ENCODE measurements around the gene BRSK1.

DNA sequence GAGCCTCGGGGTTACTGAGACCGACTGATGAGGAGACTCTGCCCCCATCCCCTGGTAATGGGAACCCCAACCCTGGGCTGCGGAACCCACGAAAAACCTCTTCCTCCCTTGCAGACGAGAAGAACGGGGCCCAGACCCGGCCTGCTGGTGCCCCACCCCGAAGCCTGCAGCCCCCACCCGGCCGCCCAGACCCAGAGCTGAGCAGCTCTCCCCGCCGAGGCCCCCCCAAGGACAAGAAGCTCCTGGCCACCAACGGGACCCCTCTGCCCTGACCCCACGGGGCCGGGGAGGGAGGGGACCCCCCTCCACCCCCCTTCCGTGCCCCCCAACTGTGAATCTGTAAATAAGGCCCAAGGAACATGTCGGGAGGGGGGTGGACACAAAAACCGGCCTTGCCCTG, 28.0 kb downstream of the BRSK1 start:
- no peak for TF ChIP-seq POLR2AphosphoS5 (IDR thresholded peaks at IDR 0.05)
- TF ChIP-seq, protein P1, sequence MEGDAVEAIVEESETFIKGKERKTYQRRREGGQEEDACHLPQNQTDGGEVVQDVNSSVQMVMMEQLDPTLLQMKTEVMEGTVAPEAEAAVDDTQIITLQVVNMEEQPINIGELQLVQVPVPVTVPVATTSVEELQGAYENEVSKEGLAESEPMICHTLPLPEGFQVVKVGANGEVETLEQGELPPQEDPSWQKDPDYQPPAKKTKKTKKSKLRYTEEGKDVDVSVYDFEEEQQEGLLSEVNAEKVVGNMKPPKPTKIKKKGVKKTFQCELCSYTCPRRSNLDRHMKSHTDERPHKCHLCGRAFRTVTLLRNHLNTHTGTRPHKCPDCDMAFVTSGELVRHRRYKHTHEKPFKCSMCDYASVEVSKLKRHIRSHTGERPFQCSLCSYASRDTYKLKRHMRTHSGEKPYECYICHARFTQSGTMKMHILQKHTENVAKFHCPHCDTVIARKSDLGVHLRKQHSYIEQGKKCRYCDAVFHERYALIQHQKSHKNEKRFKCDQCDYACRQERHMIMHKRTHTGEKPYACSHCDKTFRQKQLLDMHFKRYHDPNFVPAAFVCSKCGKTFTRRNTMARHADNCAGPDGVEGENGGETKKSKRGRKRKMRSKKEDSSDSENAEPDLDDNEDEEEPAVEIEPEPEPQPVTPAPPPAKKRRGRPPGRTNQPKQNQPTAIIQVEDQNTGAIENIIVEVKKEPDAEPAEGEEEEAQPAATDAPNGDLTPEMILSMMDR (IDR thresholded peaks at IDR 0.05): no peak
